ENCODE measurements around the gene ZNF600. TPM values are rescaled to one million over a fixed set of nuclear protein-coding genes. Genes with fewer than 3 reads are reported as not detected.
"Not testable (repeated sequence)": the region's sequence is repeated elsewhere in the genome, so short reads cannot be mapped to it uniquely, and the experiment has no call there.

ZNF600 gene
- total RNA-seq, 1 donor from 2014 or later = 6.4 TPM

- no peaks in the 10 kb centered on the region for H3K4me1 Mint-ChIP-seq (ENCODE audit: low read depth, unreplicated experiment)
These were observed 39.2 kb upstream of the ZNF600 start for GRCh38 chr19:52825765-52826164.

GRCh38 chr19:52823676-52824075 is 37.1 kb upstream of the ZNF600 start:
- Mint-ChIP-seq H3K27ac (ENCODE audit: unreplicated experiment) (no peak overlapping the region), H3K4me1 (ENCODE audit: low read depth, unreplicated experiment) (no peaks in the 10 kb centered on the region), H3K27me3 (ENCODE audit: low read depth, unreplicated experiment) (no peaks in the 10 kb centered on the region), H3K4me3 (ENCODE audit: unreplicated experiment) (no peak overlapping the region), H3K36me3 (ENCODE audit: low read depth, unreplicated experiment) (peaks cover 7% of the 10 kb centered on the region), H3K9me3 (ENCODE audit: unreplicated experiment) (peaks cover 21% of the 10 kb centered on the region)
- Histone ChIP-seq H3K9ac (ENCODE audit: low read length) (no peak overlapping the region), H3K36me3 (ENCODE audit: insufficient read depth, low read length) (no peaks in the 10 kb centered on the region), H3K4me3 (ENCODE audit: insufficient read depth, low read depth, low read length) (no peak overlapping the region), H3K27me3 (ENCODE audit: insufficient read depth, low read length) (no peaks in the 10 kb centered on the region), H3K4me1 (ENCODE audit: insufficient read depth, low read length) (no peaks in the 10 kb centered on the region), H2AFZ (ENCODE audit: low read depth, low read length) (no peak overlapping the region), H3K9me3 (ENCODE audit: insufficient read depth, low read depth, low read length) (no peaks in the 10 kb centered on the region), H4K20me1 (ENCODE audit: insufficient read depth, low read length) (no peaks in the 10 kb centered on the region), H3K4me2 (ENCODE audit: low read length) (no peak overlapping the region), H3K79me2 (ENCODE audit: insufficient read depth, low read length) (no peaks in the 10 kb centered on the region), H3K27ac (ENCODE audit: low read depth, low read length) (no peak overlapping the region)
- DNase-seq (ENCODE audit: low read depth) = no peak
- TF ChIP-seq EZH2 (IDR thresholded peaks at IDR 0.05; ENCODE audit: insufficient read depth, low read length) (no peak), CTCF (IDR thresholded peaks at IDR 0.05; ENCODE audit: insufficient read depth, low read depth, low read length) (no peak)
- no peak for FAIRE-seq

More at GRCh38 chr19:52825765-52826164, 39.2 kb upstream of the ZNF600 start:
- no peak overlapping the region for H3K27ac ChIP-seq (ENCODE audit: low read depth, low read length)
- no peaks in the 10 kb centered on the region for H3K9me3 ChIP-seq (ENCODE audit: insufficient read depth, low read depth, low read length)
- Mint-ChIP-seq H3K36me3 (ENCODE audit: low read depth, unreplicated experiment) (peaks cover under 1% of the 10 kb centered on the region), H3K27ac (ENCODE audit: unreplicated experiment) (no peak overlapping the region), H3K9me3 (ENCODE audit: unreplicated experiment) (peaks cover 23% of the 10 kb centered on the region), H3K4me3 (ENCODE audit: unreplicated experiment) (no peak overlapping the region), H3K27me3 (ENCODE audit: low read depth, unreplicated experiment) (no peaks in the 10 kb centered on the region)
- H3K36me3 ChIP-seq (ENCODE audit: insufficient read depth, low read length) = no peaks in the 10 kb centered on the region
- no peak for FAIRE-seq
- DNase-seq (ENCODE audit: low read depth) = no peak
- H2AFZ ChIP-seq (ENCODE audit: low read depth, low read length) = no peak overlapping the region
- H3K4me3 ChIP-seq (ENCODE audit: insufficient read depth, low read depth, low read length) = no peak overlapping the region
- no peaks in the 10 kb centered on the region for H3K27me3 ChIP-seq (ENCODE audit: insufficient read depth, low read length)
- H4K20me1 ChIP-seq (ENCODE audit: insufficient read depth, low read length) = no peaks in the 10 kb centered on the region
- TF ChIP-seq CTCF (IDR thresholded peaks at IDR 0.05; ENCODE audit: insufficient read depth, low read depth, low read length) (no peak), EZH2 (IDR thresholded peaks at IDR 0.05; ENCODE audit: insufficient read depth, low read length) (no peak)
- no peaks in the 10 kb centered on the region for H3K4me1 ChIP-seq (ENCODE audit: insufficient read depth, low read length)
- no peak overlapping the region for H3K4me2 ChIP-seq (ENCODE audit: low read length)
- H3K79me2 ChIP-seq (ENCODE audit: insufficient read depth, low read length) = no peaks in the 10 kb centered on the region
- H3K9ac ChIP-seq (ENCODE audit: low read length) = no peak overlapping the region

- peak within 1 kb of the TSS; percentile 74 for H3K4me3 ChIP-seq (ENCODE audit: insufficient read depth, low read depth, low read length)
- H3K27me3 Mint-ChIP-seq (ENCODE audit: low read depth, unreplicated experiment); H4K20me1 ChIP-seq (ENCODE audit: insufficient read depth, low read length); H3K79me2 ChIP-seq (ENCODE audit: insufficient read depth, low read length); H3K36me3 ChIP-seq (ENCODE audit: insufficient read depth, low read length); H3K27ac ChIP-seq (ENCODE audit: low read depth, low read length); FAIRE-seq; H3K9me3 ChIP-seq (ENCODE audit: insufficient read depth, low read depth, low read length); H3K4me1 ChIP-seq (ENCODE audit: insufficient read depth, low read length); H3K27me3 ChIP-seq (ENCODE audit: insufficient read depth, low read length); H3K4me1 Mint-ChIP-seq (ENCODE audit: low read depth, unreplicated experiment): not testable (repeated sequence)
- peak within 1 kb of the TSS; percentile 81 for H2AFZ ChIP-seq (ENCODE audit: low read depth, low read length)
- peak within 1 kb of the TSS; percentile 94 for H3K4me3 Mint-ChIP-seq (ENCODE audit: unreplicated experiment)
- H3K9ac ChIP-seq (ENCODE audit: low read length) = peak within 1 kb of the TSS; percentile 80
- H3K9me3 Mint-ChIP-seq (ENCODE audit: unreplicated experiment) = peaks cover 17% of the 10 kb centered on the region
- H3K36me3 Mint-ChIP-seq (ENCODE audit: low read depth, unreplicated experiment) = peaks cover 20% of the 10 kb centered on the region
- H3K4me2 ChIP-seq (ENCODE audit: low read length) = peak within 1 kb of the TSS; percentile 90
- DNase-seq (ENCODE audit: low read depth) = peak; percentile 14
- H3K27ac Mint-ChIP-seq (ENCODE audit: unreplicated experiment) = peak within 1 kb of the TSS; percentile 60
These were observed 34.8 kb upstream of the ZNF600 start, which contains the start of gene ZNF28 for GRCh38 chr19:52821204-52821960. ZNF28 (minus strand) TSS chr19:52821633; CDS start chr19:52817958, 3,675 bp downstream.

- not testable (repeated sequence) for FAIRE-seq; H3K27ac ChIP-seq (ENCODE audit: low read depth, low read length); DNase-seq (ENCODE audit: low read depth); H3K27me3 Mint-ChIP-seq (ENCODE audit: low read depth, unreplicated experiment); H3K4me1 ChIP-seq (ENCODE audit: insufficient read depth, low read length); H3K36me3 ChIP-seq (ENCODE audit: insufficient read depth, low read length); H3K79me2 ChIP-seq (ENCODE audit: insufficient read depth, low read length); H3K9me3 ChIP-seq (ENCODE audit: insufficient read depth, low read depth, low read length); H4K20me1 ChIP-seq (ENCODE audit: insufficient read depth, low read length); H3K27me3 ChIP-seq (ENCODE audit: insufficient read depth, low read length); H3K4me1 Mint-ChIP-seq (ENCODE audit: low read depth, unreplicated experiment)
- Mint-ChIP-seq H3K4me3 (ENCODE audit: unreplicated experiment) (peak overlapping the region; percentile 94), H3K9me3 (ENCODE audit: unreplicated experiment) (peaks cover 17% of the 10 kb centered on the region), H3K27ac (ENCODE audit: unreplicated experiment) (peak overlapping the region; percentile 60), H3K36me3 (ENCODE audit: low read depth, unreplicated experiment) (peaks cover 25% of the 10 kb centered on the region)
- Histone ChIP-seq H3K4me2 (ENCODE audit: low read length) (peak overlapping the region; percentile 90), H3K4me3 (ENCODE audit: insufficient read depth, low read depth, low read length) (peak overlapping the region; percentile 74), H2AFZ (ENCODE audit: low read depth, low read length) (peak overlapping the region; percentile 81), H3K9ac (ENCODE audit: low read length) (peak overlapping the region; percentile 80)
These were observed 34.0 kb upstream of the ZNF600 start for GRCh38 chr19:52820472-52821203.

Data from astrocyte (in vitro differentiated cells and primary cell).